Transverse colon (tissue), 4 donors: ENCODE data around the gene STXBP5.

ENCODE experiments used
- CTCF ChIP-seq, 5 experiments: fragments of 200-600 bp in 3 of 5; fragments of 450-650 bp in 2 of 5; sonication (generic) in 3 of 5; IDR thresholded peaks; 1 replicate in 2 of 5; 2 replicates in 3 of 5; pipeline ENCODE4 v1.5.1; 2016 to 2017; ENCODE audit warnings: antibody characterized with exemption in 5 of 5, inconsistent platforms in 3 of 5, mild to moderate bottlenecking in 2 of 5, moderate library complexity in 1 of 5
- EP300 ChIP-seq: sonication (generic); formaldehyde crosslinking; IDR thresholded peaks from one replicate; pipeline ENCODE4 v1.6.1; 2017; ENCODE audit warnings: antibody characterized with exemption, low read depth
- POLR2A ChIP-seq: fragments of 450-650 bp; IDR thresholded peaks from one replicate; pipeline ENCODE4 v1.6.1; 2016; ENCODE audit warnings: antibody characterized with exemption, mild to moderate bottlenecking, moderate library complexity
- POLR2AphosphoS5 ChIP-seq, 3 donors: sonication (generic); formaldehyde crosslinking; IDR thresholded peaks; one replicate each; pipeline ENCODE4 v1.6.1; 2016; ENCODE audit warnings: antibody characterized with exemption in 3 of 3

- TF ChIP-seq CTCF (IDR thresholded peaks at IDR 0.05), result no peak
- TF ChIP-seq POLR2A, result no peak
- TF ChIP-seq EP300, result no peak
- TF ChIP-seq POLR2AphosphoS5 (IDR thresholded peaks at IDR 0.05), result no peak
These were observed 3.1 kb downstream of the STXBP5 start for GRCh38 chr6:147207351-147207750.
